BJ (cell line): Measurements from ENCODE around the gene SDHAF4. TPM values are rescaled to one million over a fixed set of nuclear protein-coding genes. Genes with fewer than 3 reads are reported as not detected.
"Not testable (repeated sequence)": the region's sequence is repeated elsewhere in the genome, so short reads cannot be mapped to it uniquely, and the experiment has no call there.

Source experiments
- CTCF ChIA-PET: fragments of 350-600 bp; formaldehyde crosslinking; extraction: SDS; loops from one replicate; lab custom pipeline; 2021; ENCODE audit warnings: antibody characterized with exemption, inconsistent platforms; lab: Yijun Ruan, JAX
- POLR2A ChIA-PET: fragments of 300-600 bp; sonication (Branson Sonifier 250); formaldehyde crosslinking; extraction: SDS; loops from one replicate; lab custom pipeline; 2021; ENCODE audit warnings: antibody characterized with exemption; lab: Charles Lee
- DNase-seq: peaks from one replicate; pipeline ENCODE4 v3.0.0-alpha.2; 2011; ENCODE audit warnings: low read depth
- H3K27me3 ChIP-seq: 2 replicates; pipeline ENCODE4 v1.6.0; 2011; ENCODE audit warnings: low read length; ENCODE audit not compliant: control insufficient read depth, insufficient read depth
- H3K36me3 ChIP-seq: 2 replicates; pipeline ENCODE4 v1.5.1; 2011; ENCODE audit warnings: low read length; ENCODE audit not compliant: control insufficient read depth, insufficient read depth
- H3K4me3 ChIP-seq: 2 replicates; pipeline ENCODE4 v1.5.1; 2011; ENCODE audit warnings: low read depth, mild to moderate bottlenecking, control low read depth, low read length
- CTCF ChIP-seq: IDR thresholded peaks from 2 replicates; pipeline ENCODE4 v1.5.1; 2011; ENCODE audit warnings: low read depth, mild to moderate bottlenecking, control low read depth, inconsistent platforms, low read length, moderate library complexity; ENCODE audit not compliant: insufficient read depth
- polyA plus RNA-seq: library from polyadenylated mRNA; depleted of rRNA; stranded (reverse); fragments of >200 nt; gene quantifications from 2 replicates; pipeline ENCODE4 v1.2.3, GENCODE V29; 2011

SDHAF4 gene
- polyA plus RNA-seq, 1 experiment = 7.2 TPM

- no peaks in the 10 kb centered on the region for H3K36me3 ChIP-seq
- DNase-seq = no peak
- ChIA-PET CTCF (interaction anchor here (1.0 to 1.5 kb wide), 4 partner anchors 10 to 238 kb away, joined by 3 to 11 read pairs (median 4); no protein-coding TSS in a partner anchor), POLR2A (no interaction called here)
- no peaks in the 10 kb centered on the region for H3K27me3 ChIP-seq
- no peak for TF ChIP-seq CTCF
- no peak overlapping the region for H3K4me3 ChIP-seq
These were observed 18.8 kb upstream of the SDHAF4 start for GRCh38 chr6:70547905-70548304.

GRCh38 chr6:70549327-70549726, 17.4 kb upstream of the SDHAF4 start:
- no peak for DNase-seq
- ChIA-PET POLR2A (no interaction called here), CTCF (no interaction called here)
- TF ChIP-seq CTCF = no peak
- Histone ChIP-seq H3K36me3 (no peaks in the 10 kb centered on the region), H3K4me3 (no peak overlapping the region), H3K27me3 (no peaks in the 10 kb centered on the region)

GRCh38 chr6:70551566-70551965, 15.2 kb upstream of the SDHAF4 start:
- H3K4me3 ChIP-seq = no peak overlapping the region
- TF ChIP-seq CTCF = no peak
- H3K27me3 ChIP-seq = no peaks in the 10 kb centered on the region
- DNase-seq = no peak
- ChIA-PET POLR2A (no interaction called here), CTCF (interaction anchor here (0.8 kb wide), 1 partner anchor 156 kb away, joined by 3 read pairs; no protein-coding TSS in a partner anchor)
- no peaks in the 10 kb centered on the region for H3K36me3 ChIP-seq

DNA sequence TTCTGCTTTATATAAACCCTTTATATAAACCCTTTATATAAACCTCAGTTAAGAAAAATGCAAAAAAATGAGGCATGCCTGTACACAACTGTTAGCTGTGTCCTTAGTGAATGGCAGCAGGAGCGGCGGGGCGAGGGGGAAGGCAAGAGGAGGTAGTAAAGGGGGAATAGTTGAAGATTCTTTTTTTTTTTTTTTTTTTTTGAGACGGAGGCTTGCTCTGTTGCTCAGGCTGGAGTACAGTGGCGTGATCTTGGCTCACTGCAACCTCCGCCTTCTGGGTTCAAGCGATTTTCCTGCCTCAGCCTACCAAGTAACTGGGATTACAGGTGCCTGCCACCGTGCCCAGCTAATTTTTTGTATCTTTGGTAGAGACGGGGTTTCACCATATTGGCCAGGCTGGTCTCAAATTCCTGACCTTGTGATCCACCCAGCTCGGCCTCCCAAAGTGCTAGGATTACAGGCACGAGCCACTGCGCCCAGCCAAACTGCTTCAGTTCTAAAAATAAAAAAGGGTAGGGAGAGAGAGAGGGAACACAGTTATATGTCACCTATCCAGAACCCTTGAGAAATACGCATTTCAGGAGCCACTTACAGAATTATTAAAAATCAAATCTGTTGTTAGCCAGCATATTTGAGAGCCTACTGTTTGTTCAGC, 14.3 kb upstream of the SDHAF4 start:
- POLR2A ChIA-PET, H3K4me3 ChIP-seq, H3K36me3 ChIP-seq, DNase-seq, H3K27me3 ChIP-seq, CTCF ChIA-PET: not testable (repeated sequence)

- ChIA-PET POLR2A (no interaction called here), CTCF (no interaction called here)
- Histone ChIP-seq H3K36me3 (no peaks in the 10 kb centered on the region), H3K4me3 (no peak overlapping the region), H3K27me3 (no peaks in the 10 kb centered on the region)
- no peak for TF ChIP-seq CTCF
- no peak for DNase-seq
These were observed 13.8 kb upstream of the SDHAF4 start for GRCh38 chr6:70552974-70553373.

DNA sequence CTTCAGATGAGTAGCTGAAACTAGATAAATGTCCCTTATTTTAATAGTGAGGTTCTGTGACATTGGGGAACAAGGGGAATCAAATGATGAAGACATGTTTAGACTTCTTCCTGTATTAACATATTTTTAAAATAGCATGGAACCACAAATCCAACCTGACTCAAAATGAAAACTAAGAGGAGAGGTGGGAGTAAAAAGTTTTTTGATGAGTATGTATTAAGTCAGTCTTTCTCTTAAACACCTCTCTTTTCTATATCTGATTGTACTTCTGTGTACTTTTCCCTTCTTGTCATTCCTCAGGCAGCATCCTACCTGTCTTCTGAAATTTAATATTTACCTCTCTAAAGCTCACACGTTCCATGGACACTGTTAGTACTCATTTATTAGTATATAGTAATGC, 8.7 kb upstream of the SDHAF4 start:
- Histone ChIP-seq H3K27me3 (no peaks in the 10 kb centered on the region), H3K36me3 (no peaks in the 10 kb centered on the region), H3K4me3 (no peak overlapping the region)
- ChIA-PET CTCF (interaction anchor here (1.7 to 2.3 kb wide), 2 partner anchors 10 to 129 kb away, joined by 5 to 11 read pairs; no protein-coding TSS in a partner anchor), POLR2A (no interaction called here)
- no peak for DNase-seq
- TF ChIP-seq CTCF = no peak

- CTCF ChIA-PET, POLR2A ChIA-PET: not testable (repeated sequence)
These were observed 4.3 kb upstream of the SDHAF4 start for GRCh38 chr6:70562401-70562800.

More at GRCh38 chr6:70562401-70562800, 4.3 kb upstream of the SDHAF4 start:
- H3K4me3 ChIP-seq, H3K27me3 ChIP-seq, DNase-seq, H3K36me3 ChIP-seq: not testable (repeated sequence)
